PC-3 (cell line): ENCODE measurements around the gene WDR33.

ENCODE experiments used
- EZH2 ChIP-seq: fragments of 300-600 bp; sonication (generic); IDR thresholded peaks from one replicate; pipeline ENCODE4 v1.6.1; 2017; ENCODE audit warnings: antibody characterized with exemption, mild to moderate bottlenecking, low read length; ENCODE audit not compliant: unreplicated experiment
- EZH2phosphoT487 ChIP-seq: fragments of 300-600 bp; sonication (generic); IDR thresholded peaks from 2 replicates; pipeline ENCODE4 v1.6.1; 2018; ENCODE audit warnings: mild to moderate bottlenecking, antibody characterized with exemption, low read length, borderline replicate concordance
- TF ChIP-seq, protein P1 (sequence below): fragments of 300-600 bp; sonication (generic); conservative IDR thresholded peaks from 2 replicates; pipeline ENCODE4 v1.5.1; 2017; ENCODE audit warnings: antibody characterized with exemption, low read depth, mild to moderate bottlenecking, low read length

DNA sequence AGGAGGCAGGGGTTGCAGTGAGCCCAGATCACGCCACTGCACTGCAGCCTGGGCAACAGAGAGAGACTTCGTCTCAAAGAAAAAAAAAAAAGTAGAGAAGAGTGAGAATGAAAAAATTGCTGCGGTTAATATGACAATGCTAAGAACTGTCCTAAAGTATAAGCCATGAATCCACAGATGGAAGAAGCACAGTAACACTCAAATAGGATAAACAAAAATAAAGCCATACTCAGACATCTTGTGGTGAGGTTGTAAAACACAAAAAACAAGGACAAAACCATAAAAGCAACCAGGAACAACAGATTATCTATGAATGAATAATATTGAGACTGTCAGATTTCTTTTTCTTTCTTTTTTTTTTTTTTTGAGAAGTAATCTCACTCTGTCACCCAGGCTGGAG is 24.0 kb upstream of the WDR33 start:
- TF ChIP-seq, protein P1, sequence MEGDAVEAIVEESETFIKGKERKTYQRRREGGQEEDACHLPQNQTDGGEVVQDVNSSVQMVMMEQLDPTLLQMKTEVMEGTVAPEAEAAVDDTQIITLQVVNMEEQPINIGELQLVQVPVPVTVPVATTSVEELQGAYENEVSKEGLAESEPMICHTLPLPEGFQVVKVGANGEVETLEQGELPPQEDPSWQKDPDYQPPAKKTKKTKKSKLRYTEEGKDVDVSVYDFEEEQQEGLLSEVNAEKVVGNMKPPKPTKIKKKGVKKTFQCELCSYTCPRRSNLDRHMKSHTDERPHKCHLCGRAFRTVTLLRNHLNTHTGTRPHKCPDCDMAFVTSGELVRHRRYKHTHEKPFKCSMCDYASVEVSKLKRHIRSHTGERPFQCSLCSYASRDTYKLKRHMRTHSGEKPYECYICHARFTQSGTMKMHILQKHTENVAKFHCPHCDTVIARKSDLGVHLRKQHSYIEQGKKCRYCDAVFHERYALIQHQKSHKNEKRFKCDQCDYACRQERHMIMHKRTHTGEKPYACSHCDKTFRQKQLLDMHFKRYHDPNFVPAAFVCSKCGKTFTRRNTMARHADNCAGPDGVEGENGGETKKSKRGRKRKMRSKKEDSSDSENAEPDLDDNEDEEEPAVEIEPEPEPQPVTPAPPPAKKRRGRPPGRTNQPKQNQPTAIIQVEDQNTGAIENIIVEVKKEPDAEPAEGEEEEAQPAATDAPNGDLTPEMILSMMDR = no peak
- TF ChIP-seq EZH2 = no peak
- TF ChIP-seq EZH2phosphoT487 = no peak
